ENCODE data around the gene SPATS1. TPM values are rescaled to one million over a fixed set of nuclear protein-coding genes. Genes with fewer than 3 reads are reported as not detected.

SPATS1 gene
- polyA plus RNA-seq, 1 donor (not counting 4 experiments of a cell fraction or from before 2014, with no cell fraction given): not detected

- H3K27me3 ChIP-seq (ENCODE audit: control insufficient read depth, extremely low read depth, insufficient read depth, low read length): peaks cover 5% of the 10 kb centered on the region
- H3K9me1 ChIP-seq (ENCODE audit: control insufficient read depth, extremely low read depth, insufficient read depth, low read length): no peaks in the 10 kb centered on the region
- TF ChIP-seq CTCF (optimal IDR thresholded peaks at IDR 0.05 in 1 of 3, IDR thresholded peaks at IDR 0.05 in 1 of 3, conservative IDR thresholded peaks at IDR 0.05 in 1 of 3; ENCODE audit: extremely low read depth in 1 of 3, insufficient read depth in 2 of 3, low read length in 3 of 3): no peak
- no peak for TF ChIP-seq EZH2 (IDR thresholded peaks at IDR 0.05; ENCODE audit: low read length)
- H3K36me3 ChIP-seq (ENCODE audit: control insufficient read depth in 2 of 2, extremely low read depth in 1 of 2, insufficient read depth in 2 of 2, low read length in 2 of 2): no peaks in the 10 kb centered on the region
- H3K4me1 ChIP-seq (ENCODE audit: control insufficient read depth, extremely low read depth, insufficient read depth, low read length): no peaks in the 10 kb centered on the region
- no peak overlapping the region for H3K27ac ChIP-seq (ENCODE audit: control insufficient read depth, insufficient read depth, low read length)
- H3K4me2 ChIP-seq (ENCODE audit: control insufficient read depth, extremely low read depth, insufficient read depth, low read depth, low read length): no peak overlapping the region
- H3K9ac ChIP-seq (ENCODE audit: control insufficient read depth, extremely low read depth, insufficient read depth, low read length): no peak overlapping the region
- no peaks in the 10 kb centered on the region for H3K9me3 ChIP-seq (ENCODE audit: control insufficient read depth, low read depth, low read length)
- FAIRE-seq (no peak), DNase-seq (ENCODE audit: low read depth, low spot score) (no peak)
- H3K79me2 ChIP-seq (ENCODE audit: control insufficient read depth, insufficient read depth, low read length): no peaks in the 10 kb centered on the region
- no peak overlapping the region for H3K4me3 ChIP-seq (ENCODE audit: control insufficient read depth in 2 of 3, extremely low read depth in 1 of 3, insufficient read depth in 2 of 3, low read depth in 1 of 3, low read length in 3 of 3)
- dilution Hi-C loops (cut with MboI; ENCODE audit: extremely low pct_ligation_motif_present, low sequenced_read_pairs): no loop called here
- H2AFZ ChIP-seq (ENCODE audit: control insufficient read depth, low read length): no peak overlapping the region
- H4K20me1 ChIP-seq (ENCODE audit: control insufficient read depth, extremely low read depth, insufficient read depth, low read length): no peaks in the 10 kb centered on the region
Observed at GRCh38 chr6:44335631-44336030, 6.8 kb upstream of the SPATS1 start.

- Histone ChIP-seq H4K20me1 (ENCODE audit: control insufficient read depth, extremely low read depth, insufficient read depth, low read length) (no peaks in the 10 kb centered on the region), H3K27me3 (ENCODE audit: control insufficient read depth, extremely low read depth, insufficient read depth, low read length) (peaks cover 27% of the 10 kb centered on the region), H3K27ac (ENCODE audit: control insufficient read depth, insufficient read depth, low read length) (no peak overlapping the region), H3K9me1 (ENCODE audit: control insufficient read depth, extremely low read depth, insufficient read depth, low read length) (no peaks in the 10 kb centered on the region), H2AFZ (ENCODE audit: control insufficient read depth, low read length) (no peak overlapping the region), H3K79me2 (ENCODE audit: control insufficient read depth, insufficient read depth, low read length) (no peaks in the 10 kb centered on the region), H3K9me3 (ENCODE audit: control insufficient read depth, low read depth, low read length) (no peaks in the 10 kb centered on the region), H3K36me3 (ENCODE audit: control insufficient read depth in 2 of 2, extremely low read depth in 1 of 2, insufficient read depth in 2 of 2, low read length in 2 of 2) (no peaks in the 10 kb centered on the region), H3K4me1 (ENCODE audit: control insufficient read depth, extremely low read depth, insufficient read depth, low read length) (no peaks in the 10 kb centered on the region), H3K9ac (ENCODE audit: control insufficient read depth, extremely low read depth, insufficient read depth, low read length) (no peak overlapping the region), H3K4me2 (ENCODE audit: control insufficient read depth, extremely low read depth, insufficient read depth, low read depth, low read length) (no peak overlapping the region), H3K4me3 (ENCODE audit: control insufficient read depth in 2 of 3, extremely low read depth in 1 of 3, insufficient read depth in 2 of 3, low read depth in 1 of 3, low read length in 3 of 3) (no peak overlapping the region)
- dilution Hi-C loops (cut with MboI; ENCODE audit: extremely low pct_ligation_motif_present, low sequenced_read_pairs): no loop called here
- DNase-seq (ENCODE audit: low read depth, low spot score) (peak; percentile 21), FAIRE-seq (peak; percentile 78)
- TF ChIP-seq EZH2 (IDR thresholded peaks at IDR 0.05; ENCODE audit: low read length): no peak
- peak; percentile 70 to 88 (median 81) for TF ChIP-seq CTCF (optimal IDR thresholded peaks at IDR 0.05 in 1 of 3, IDR thresholded peaks at IDR 0.05 in 1 of 3, conservative IDR thresholded peaks at IDR 0.05 in 1 of 3; ENCODE audit: extremely low read depth in 1 of 3, insufficient read depth in 2 of 3, low read length in 3 of 3)
Observed at GRCh38 chr6:44338228-44339122, 4.0 kb upstream of the SPATS1 start.
